Liver (tissue), 9 donors: ENCODE results near the gene EFCAB12. TPM values are rescaled to one million over a fixed set of nuclear protein-coding genes. Genes with fewer than 3 reads are reported as not detected.

ENCODE experiments used
- DNase-seq: peaks from one replicate; pipeline ENCODE4 v3.0.0-alpha.2; 2017; ENCODE audit warnings: low spot score
- H3K27ac ChIP-seq, 2 donors: one replicate each; pipeline ENCODE4 v1.7.0; 2013; ENCODE audit warnings: inconsistent platforms in 2 of 2, low read length in 2 of 2, control low read depth in 1 of 2, low read depth in 1 of 2, mild to moderate bottlenecking in 1 of 2
- H3K27me3 ChIP-seq, 4 donors: one replicate each; pipeline versions ENCODE4 v1.6.1 to v1.7.0; 2013; ENCODE audit warnings: low read length in 3 of 4, inconsistent platforms in 1 of 4, mild to moderate bottlenecking in 1 of 4, moderate library complexity in 1 of 4; ENCODE audit not compliant: control insufficient read depth in 4 of 4, insufficient read depth in 4 of 4
- H3K36me3 ChIP-seq, 4 donors: one replicate each; pipeline versions ENCODE4 v1.6.1 to v1.7.0; 2013; ENCODE audit warnings: low read length in 3 of 4, mild to moderate bottlenecking in 3 of 4, low read depth in 1 of 4, moderate library complexity in 1 of 4; ENCODE audit not compliant: control insufficient read depth in 4 of 4, insufficient read depth in 3 of 4
- H3K4me1 ChIP-seq, 4 donors: one replicate each; pipeline versions ENCODE4 v1.6.1 to v1.7.0; 2013; ENCODE audit warnings: low read length in 3 of 4, mild to moderate bottlenecking in 3 of 4, moderate library complexity in 1 of 4; ENCODE audit not compliant: control insufficient read depth in 4 of 4, insufficient read depth in 4 of 4
- H3K4me3 ChIP-seq, 3 donors: one replicate each; pipeline versions ENCODE4 v1.6.1 to v1.7.0; 2013; ENCODE audit warnings: low read length in 3 of 3, control low read depth in 1 of 3, low read depth in 1 of 3, mild to moderate bottlenecking in 1 of 3
- H3K9ac ChIP-seq, 2 donors: one replicate each; pipeline ENCODE4 v1.7.0; 2013; ENCODE audit warnings: low read length in 2 of 2, mild to moderate bottlenecking in 2 of 2, moderate library complexity in 2 of 2, control low read depth in 1 of 2, low read depth in 1 of 2
- H3K9me3 ChIP-seq, 4 donors: one replicate each; pipeline versions ENCODE4 v1.6.1 to v1.7.0; 2013; ENCODE audit warnings: low read length in 3 of 4; ENCODE audit not compliant: control insufficient read depth in 4 of 4
- ATF3 ChIP-seq: IDR thresholded peaks from 2 replicates; pipeline ENCODE4 v1.6.1; 2016; ENCODE audit warnings: antibody characterized with exemption
- CTCF ChIP-seq: fragments of 150-350 bp; IDR thresholded peaks from 2 replicates; pipeline ENCODE4 v1.5.1; 2017; ENCODE audit warnings: improper control_type of control experiment, low read depth, low read length; ENCODE audit not compliant: missing input control
- EGR1 ChIP-seq, 2 donors: IDR thresholded peaks; 2 replicates each; pipeline ENCODE4 v1.6.1; 2016 to 2018; ENCODE audit warnings: antibody characterized with exemption in 2 of 2, low read depth in 2 of 2
- FOXA1 ChIP-seq: IDR thresholded peaks from 2 replicates; pipeline ENCODE4 v1.6.1; 2016; ENCODE audit warnings: antibody characterized with exemption
- FOXA2 ChIP-seq: IDR thresholded peaks from 2 replicates; pipeline ENCODE4 v1.6.1; 2016; ENCODE audit warnings: antibody characterized with exemption
- GABPA ChIP-seq, 2 donors: IDR thresholded peaks in 1 of 2; conservative IDR thresholded peaks in 1 of 2; 2 replicates each; pipeline ENCODE4 v1.6.1; 2016; ENCODE audit warnings: antibody characterized with exemption in 2 of 2, mild to moderate bottlenecking in 1 of 2, moderate library complexity in 1 of 2
- HNF4A ChIP-seq, 2 donors: conservative IDR thresholded peaks; 2 replicates each; pipeline ENCODE4 v1.6.1; 2016; ENCODE audit warnings: antibody characterized with exemption in 2 of 2, mild to moderate bottlenecking in 2 of 2
- HNF4G ChIP-seq: IDR thresholded peaks from 2 replicates; pipeline ENCODE4 v1.6.1; 2016; ENCODE audit warnings: antibody characterized with exemption
- JUND ChIP-seq, 2 donors: IDR thresholded peaks; 2 replicates each; pipeline ENCODE4 v1.6.1; 2016; ENCODE audit warnings: antibody characterized with exemption in 2 of 2
- MAX ChIP-seq: IDR thresholded peaks from 2 replicates; pipeline ENCODE4 v1.6.1; 2016; ENCODE audit warnings: antibody characterized with exemption
- NR2F2 ChIP-seq: IDR thresholded peaks from 2 replicates; pipeline ENCODE4 v1.6.1; 2016; ENCODE audit warnings: antibody characterized with exemption
- RAD21 ChIP-seq, 2 donors: IDR thresholded peaks; 2 replicates each; pipeline ENCODE4 v1.6.1; 2016; ENCODE audit warnings: antibody characterized with exemption in 2 of 2, mild to moderate bottlenecking in 2 of 2
- REST ChIP-seq: IDR thresholded peaks from 2 replicates; pipeline ENCODE4 v1.6.1; 2016; ENCODE audit warnings: antibody characterized with exemption, mild to moderate bottlenecking
- RXRA ChIP-seq, 2 donors: IDR thresholded peaks; 2 replicates each; pipeline ENCODE4 v1.6.1; 2017 to 2018; ENCODE audit warnings: antibody characterized with exemption in 2 of 2, mild to moderate bottlenecking in 1 of 2
- SP1 ChIP-seq: IDR thresholded peaks from 2 replicates; pipeline ENCODE4 v1.6.1; 2018; ENCODE audit warnings: antibody characterized with exemption, mild to moderate bottlenecking
- TAF1 ChIP-seq: conservative IDR thresholded peaks from 2 replicates; pipeline ENCODE4 v1.6.1; 2016; ENCODE audit warnings: antibody characterized with exemption, mild to moderate bottlenecking
- YY1 ChIP-seq: IDR thresholded peaks from 2 replicates; pipeline ENCODE4 v1.6.1; 2016; ENCODE audit warnings: antibody characterized with exemption, mild to moderate bottlenecking
- ZBTB33 ChIP-seq: IDR thresholded peaks from 2 replicates; pipeline ENCODE4 v1.6.1; 2016; ENCODE audit warnings: antibody characterized with exemption
- WGBS: extraction: QIAGEN DNeasy Blood & Tissue Kit; methylation state at CpG from one replicate; pipeline ENCODE4 v1.1.7; 2013; 5-methylcytosine and 5-hydroxymethylcytosine counted together
- polyA plus RNA-seq, 2 donors: library from polyadenylated mRNA; stranded (reverse) in 1 of 2; unstranded in 1 of 2; fragments of 200-250 nt in 1 of 2; fragments of >200 nt in 1 of 2; fragmentation: Nextera tagmentation in 1 of 2; extraction: Ambion mirVana in 1 of 2; gene quantifications; one replicate each; pipeline versions ENCODE4 v1.2.1 to v1.2.3, GENCODE V29; 2013 to 2015
- total RNA-seq, 2 donors: library from RNA; depleted of rRNA; stranded (reverse); fragments of >200 nt; gene quantifications; one replicate each; pipeline ENCODE4 v1.2.3, GENCODE V29; 2014
- donor health status: healthy.
- donor health status: healthy.
- donor health status: healthy.
- donor health status: healthy.
- donor health status: healthy.

Gene EFCAB12
- total and polyA plus RNA-seq, 4 donors, result 0.37 to 2.4 (median 0.65) TPM

- TF ChIP-seq ZBTB33 (no peak), HNF4G (no peak)
These were observed 32.1 kb upstream of the EFCAB12 start (continued) for GRCh38 chr3:129460572-129460971.

- TF ChIP-seq SP1 (no peak), YY1 (no peak), HNF4A (conservative IDR thresholded peaks at IDR 0.05) (no peak), GABPA (IDR thresholded peaks at IDR 0.05 in 1 of 2, conservative IDR thresholded peaks at IDR 0.05 in 1 of 2) (no peak), ATF3 (no peak), RXRA (IDR thresholded peaks at IDR 0.05) (no peak)
- DNase-seq, result no peak
- 96% methylated on average over 3 of the region's 3 CpGs for WGBS
- no peak overlapping the region for H3K4me3 ChIP-seq
- H3K27me3 ChIP-seq, result no peaks in the 10 kb centered on the region
- peaks cover 5 to 20% (median 15%) of the 10 kb centered on the region in 4 donors for H3K4me1 ChIP-seq
- H3K9me3 ChIP-seq, result no peaks in the 10 kb centered on the region
- peaks cover 0 to 7% (median under 1%) of the 10 kb centered on the region in 4 donors for H3K36me3 ChIP-seq
- no peak overlapping the region for H3K27ac ChIP-seq
- no peak overlapping the region for H3K9ac ChIP-seq
These were observed 31.7 kb upstream of the EFCAB12 start for GRCh38 chr3:129460155-129460554.

GRCh38 chr3:129453732-129454131 lies 25.3 kb upstream of the EFCAB12 start:
- WGBS, result 75% methylated on average over 1 of the region's 1 CpG
- Histone ChIP-seq H3K4me3 (no peak overlapping the region), H3K27me3 (no peaks in the 10 kb centered on the region), H3K4me1 (no peaks in the 10 kb centered on the region), H3K9ac (no peak overlapping the region), H3K36me3 (peaks cover 0 to 14% (median 7%) of the 10 kb centered on the region in 4 donors), H3K27ac (no peak overlapping the region), H3K9me3 (no peaks in the 10 kb centered on the region)
- TF ChIP-seq FOXA2 (no peak), ZBTB33 (no peak), GABPA (IDR thresholded peaks at IDR 0.05 in 1 of 2, conservative IDR thresholded peaks at IDR 0.05 in 1 of 2) (no peak), NR2F2 (no peak), ATF3 (no peak), EGR1 (IDR thresholded peaks at IDR 0.05; ENCODE audit: low read depth in 2 of 2) (no peak), RAD21 (IDR thresholded peaks at IDR 0.05) (no peak), HNF4A (conservative IDR thresholded peaks at IDR 0.05) (no peak), TAF1 (no peak), FOXA1 (no peak), RXRA (IDR thresholded peaks at IDR 0.05) (no peak), HNF4G (no peak), JUND (IDR thresholded peaks at IDR 0.05) (no peak), CTCF (no peak), YY1 (no peak), MAX (no peak), REST (no peak), SP1 (no peak)
- DNase-seq, result no peak
